Esophagus muscularis mucosa (tissue), 3 donors: ENCODE measurements around the gene RANBP3.

Source experiments
- POLR2A ChIP-seq: fragments of 450-650 bp; IDR thresholded peaks from one replicate; pipeline ENCODE4 v1.6.1; 2017; ENCODE audit warnings: antibody characterized with exemption, moderate library complexity, mild to moderate bottlenecking, low read depth
- POLR2AphosphoS5 ChIP-seq, 2 donors: sonication (generic); formaldehyde crosslinking; IDR thresholded peaks; one replicate each; pipeline ENCODE4 v1.6.1; 2017; ENCODE audit warnings: antibody characterized with exemption in 2 of 2
- TF ChIP-seq, protein P1 (sequence below), 3 experiments: fragments of 200-600 bp in 2 of 3; fragments of 450-650 bp in 1 of 3; sonication (generic) in 2 of 3; IDR thresholded peaks; one replicate each; pipeline ENCODE4 v1.5.1; 2017 to 2019; ENCODE audit warnings: antibody characterized with exemption in 3 of 3, mild to moderate bottlenecking in 2 of 3, moderate library complexity in 1 of 3

DNA sequence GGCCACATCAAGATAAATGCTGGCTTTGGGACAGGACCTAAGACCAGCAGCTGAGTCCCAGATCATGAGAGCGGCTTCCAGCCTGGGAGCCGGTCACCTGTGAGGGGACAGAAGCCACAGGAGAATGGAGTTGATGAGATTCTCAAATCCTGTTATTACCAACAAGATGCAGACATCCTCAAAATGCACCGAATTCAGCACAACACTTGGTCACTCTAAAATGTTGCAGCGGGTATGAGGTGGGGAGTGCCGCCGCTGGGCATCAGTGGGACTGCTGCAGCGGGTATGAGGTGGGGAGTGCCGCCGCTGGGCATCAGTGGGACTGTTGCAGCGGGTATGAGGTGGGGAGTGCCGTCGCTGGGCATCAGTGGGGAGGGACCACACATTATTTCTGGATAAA lies 21.2 kb downstream of the RANBP3 start:
- TF ChIP-seq POLR2A (no peak), POLR2AphosphoS5 (IDR thresholded peaks at IDR 0.05) (no peak)
- TF ChIP-seq, protein P1, sequence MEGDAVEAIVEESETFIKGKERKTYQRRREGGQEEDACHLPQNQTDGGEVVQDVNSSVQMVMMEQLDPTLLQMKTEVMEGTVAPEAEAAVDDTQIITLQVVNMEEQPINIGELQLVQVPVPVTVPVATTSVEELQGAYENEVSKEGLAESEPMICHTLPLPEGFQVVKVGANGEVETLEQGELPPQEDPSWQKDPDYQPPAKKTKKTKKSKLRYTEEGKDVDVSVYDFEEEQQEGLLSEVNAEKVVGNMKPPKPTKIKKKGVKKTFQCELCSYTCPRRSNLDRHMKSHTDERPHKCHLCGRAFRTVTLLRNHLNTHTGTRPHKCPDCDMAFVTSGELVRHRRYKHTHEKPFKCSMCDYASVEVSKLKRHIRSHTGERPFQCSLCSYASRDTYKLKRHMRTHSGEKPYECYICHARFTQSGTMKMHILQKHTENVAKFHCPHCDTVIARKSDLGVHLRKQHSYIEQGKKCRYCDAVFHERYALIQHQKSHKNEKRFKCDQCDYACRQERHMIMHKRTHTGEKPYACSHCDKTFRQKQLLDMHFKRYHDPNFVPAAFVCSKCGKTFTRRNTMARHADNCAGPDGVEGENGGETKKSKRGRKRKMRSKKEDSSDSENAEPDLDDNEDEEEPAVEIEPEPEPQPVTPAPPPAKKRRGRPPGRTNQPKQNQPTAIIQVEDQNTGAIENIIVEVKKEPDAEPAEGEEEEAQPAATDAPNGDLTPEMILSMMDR (IDR thresholded peaks at IDR 0.05) = no peak
